HEK293T (cell line): ENCODE data around the gene CYCS.

Experiments
- CTCF ChIA-PET: fragments of 350-600 bp; formaldehyde crosslinking; extraction: SDS; loops from one replicate; lab custom pipeline; 2021; ENCODE audit warnings: antibody characterized with exemption, inconsistent platforms; lab: Yijun Ruan, JAX
- POLR2A ChIA-PET: fragments of 350-600 bp; formaldehyde crosslinking; extraction: SDS; loops from one replicate; lab custom pipeline; 2020; ENCODE audit warnings: antibody characterized with exemption, inconsistent platforms; lab: Yijun Ruan, JAX
- DNase-seq: peaks from one replicate; pipeline ENCODE4 v3.0.0; 2012; ENCODE audit warnings: mixed read lengths; ENCODE audit errors: extremely low spot score
- ARNT ChIP-seq: fragments of 450-650 bp; IDR thresholded peaks from 2 replicates; pipeline ENCODE4 v1.6.1; 2017; ENCODE audit warnings: mild to moderate bottlenecking
- BHLHE40 ChIP-seq: fragments of 450-650 bp; IDR thresholded peaks from 2 replicates; pipeline ENCODE4 v1.6.1; 2016; ENCODE audit warnings: mild to moderate bottlenecking, moderate library complexity, borderline replicate concordance
- CTBP1 ChIP-seq: fragments of 450-650 bp; IDR thresholded peaks from 2 replicates; pipeline ENCODE4 v1.6.1; 2016; ENCODE audit warnings: borderline replicate concordance
- ELF4 ChIP-seq: fragments of 450-650 bp; IDR thresholded peaks from 2 replicates; pipeline ENCODE4 v1.6.1; 2017; ENCODE audit warnings: antibody characterized with exemption
- FOXA1 ChIP-seq: fragments of 450-650 bp; IDR thresholded peaks from 2 replicates; pipeline ENCODE4 v1.6.1; 2016; ENCODE audit warnings: mild to moderate bottlenecking
- FOXK2 ChIP-seq: fragments of 450-650 bp; IDR thresholded peaks from 2 replicates; pipeline ENCODE4 v1.6.1; 2016; ENCODE audit warnings: mild to moderate bottlenecking
- FOXM1 ChIP-seq: fragments of 450-650 bp; IDR thresholded peaks from 2 replicates; pipeline ENCODE4 v1.6.1; 2017; ENCODE audit warnings: mild to moderate bottlenecking, borderline replicate concordance
- HDGF ChIP-seq: fragments of 450-650 bp; IDR thresholded peaks from 2 replicates; pipeline ENCODE4 v1.6.1; 2017; ENCODE audit warnings: antibody characterized with exemption, borderline replicate concordance
- L3MBTL2 ChIP-seq: fragments of 450-650 bp; conservative IDR thresholded peaks from 2 replicates; pipeline ENCODE4 v1.6.1; 2016; ENCODE audit warnings: mild to moderate bottlenecking
- LEF1 ChIP-seq: fragments of 450-650 bp; IDR thresholded peaks from 2 replicates; pipeline ENCODE4 v1.6.1; 2017; ENCODE audit warnings: mild to moderate bottlenecking, borderline replicate concordance
- NFRKB ChIP-seq: fragments of 450-650 bp; IDR thresholded peaks from 2 replicates; pipeline ENCODE4 v1.6.1; 2016; ENCODE audit warnings: mild to moderate bottlenecking, moderate library complexity
- SP1 ChIP-seq: fragments of 450-650 bp; IDR thresholded peaks from 2 replicates; pipeline ENCODE4 v1.6.1; 2017
- SUZ12 ChIP-seq: fragments of 450-650 bp; IDR thresholded peaks from 2 replicates; pipeline ENCODE4 v1.6.1; 2016; ENCODE audit warnings: mild to moderate bottlenecking
- TARDBP ChIP-seq: fragments of 450-650 bp; IDR thresholded peaks from 2 replicates; pipeline ENCODE4 v1.6.1; 2016
- ZNF384 ChIP-seq: fragments of 450-650 bp; IDR thresholded peaks from 2 replicates; pipeline ENCODE4 v1.6.1; 2016
- TF ChIP-seq, protein P1 (sequence below): fragments of 450-650 bp; IDR thresholded peaks from 2 replicates; pipeline ENCODE4 v1.6.1; 2016

CYCS gene

GRCh38 chr7:25139536-25139935, 14.5 kb upstream of the CYCS start:
- ChIA-PET CTCF (no interaction called here), POLR2A (interaction anchor here (2.7 kb wide), 1 partner anchor 14 kb away, joined by 16 read pairs; the partner anchor contains the start of gene CYCS)
- no peak for DNase-seq
- TF ChIP-seq SUZ12 = no peak
- TF ChIP-seq CTBP1 = no peak
- TF ChIP-seq BHLHE40 = no peak
- TF ChIP-seq ELF4 = no peak
- TF ChIP-seq ARNT = no peak

GRCh38 chr7:25134358-25135010, 9.4 kb upstream of the CYCS start:
- CTCF ChIA-PET = no interaction called here
- DNase-seq = no peak
- TF ChIP-seq CTBP1 = no peak
- TF ChIP-seq, protein P1, sequence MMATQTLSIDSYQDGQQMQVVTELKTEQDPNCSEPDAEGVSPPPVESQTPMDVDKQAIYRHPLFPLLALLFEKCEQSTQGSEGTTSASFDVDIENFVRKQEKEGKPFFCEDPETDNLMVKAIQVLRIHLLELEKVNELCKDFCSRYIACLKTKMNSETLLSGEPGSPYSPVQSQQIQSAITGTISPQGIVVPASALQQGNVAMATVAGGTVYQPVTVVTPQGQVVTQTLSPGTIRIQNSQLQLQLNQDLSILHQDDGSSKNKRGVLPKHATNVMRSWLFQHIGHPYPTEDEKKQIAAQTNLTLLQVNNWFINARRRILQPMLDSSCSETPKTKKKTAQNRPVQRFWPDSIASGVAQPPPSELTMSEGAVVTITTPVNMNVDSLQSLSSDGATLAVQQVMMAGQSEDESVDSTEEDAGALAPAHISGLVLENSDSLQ = no peak
- POLR2A ChIA-PET = interaction anchor here (0.6 kb wide), 1 partner anchor 9 kb away, joined by 3 read pairs; no protein-coding TSS in a partner anchor

DNA sequence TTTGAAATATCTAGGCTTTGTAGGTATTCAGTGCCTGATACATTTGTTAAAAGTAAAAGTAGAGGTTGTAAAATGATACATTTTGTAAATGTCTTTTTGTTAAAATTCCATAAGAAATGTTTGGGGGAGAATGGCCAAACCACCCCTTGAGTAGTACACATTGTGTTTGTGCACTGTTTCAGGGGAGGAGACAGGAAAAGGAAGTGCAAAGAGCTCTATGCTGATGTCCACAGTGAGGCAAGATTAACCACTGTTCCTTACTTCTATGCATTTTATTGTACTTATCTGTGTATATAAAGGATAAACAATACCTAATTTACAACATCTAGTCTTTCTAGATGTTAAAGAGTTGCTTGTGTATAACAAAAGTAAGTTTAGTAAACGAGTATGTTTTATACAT, 7.4 kb upstream of the CYCS start:
- ChIA-PET POLR2A (no interaction called here), CTCF (no interaction called here)
- TF ChIP-seq SUZ12 (no peak), LEF1 (no peak), L3MBTL2 (no peak), TARDBP (no peak), CTBP1 (no peak), ELF4 (no peak), BHLHE40 (no peak), ARNT (no peak), HDGF (no peak), FOXM1 (no peak), SP1 (no peak), NFRKB (no peak), FOXA1 (no peak), ZNF384 (no peak), FOXK2 (no peak)
- TF ChIP-seq, protein P1 = no peak
- DNase-seq = no peak

DNA sequence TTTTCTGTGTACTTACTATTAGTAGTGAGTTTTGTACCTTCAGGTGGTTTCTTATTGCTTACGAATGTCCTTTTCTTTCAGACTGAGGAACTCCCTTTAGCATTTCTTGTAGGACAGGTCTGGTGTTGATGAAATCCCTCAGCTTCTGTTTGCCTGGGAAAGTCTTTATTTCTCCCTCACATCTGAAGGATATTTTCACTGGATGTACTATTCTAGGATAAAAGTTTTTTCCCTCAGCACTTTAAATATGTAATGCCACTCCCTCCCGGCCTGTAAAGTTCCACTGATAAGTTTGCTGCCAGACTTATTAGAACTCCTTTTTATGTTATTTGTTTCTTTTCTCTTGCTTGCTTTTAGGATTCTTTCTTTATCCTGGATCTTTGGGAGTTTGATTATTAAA, 1.7 kb upstream of the CYCS start:
- CTCF ChIA-PET = no interaction called here
- no peak for TF ChIP-seq ARNT
- TF ChIP-seq HDGF = no peak
- TF ChIP-seq NFRKB = no peak
- no peak for TF ChIP-seq CTBP1
- TF ChIP-seq, protein P1 = no peak
- TF ChIP-seq FOXM1 = no peak
- TF ChIP-seq LEF1 = no peak
- POLR2A ChIA-PET = no interaction called here
- no peak for DNase-seq

GRCh38 chr7:25124465-25125136, 459 bp downstream of the CYCS start:
- ChIA-PET POLR2A (interaction anchor here (0.7 to 2.3 kb wide), 20 partner anchors 8 to 414 kb away, joined by 3 to 22 read pairs (median 4); partner anchors contain the start of gene OSBPL3), CTCF (interaction anchor here (0.7 to 1.8 kb wide), 4 partner anchors 16 to 313 kb away, joined by 3 to 6 read pairs (median 4); no protein-coding TSS in a partner anchor)
- DNase-seq = no peak
- no peak for TF ChIP-seq SP1
- TF ChIP-seq ZNF384 = no peak
- TF ChIP-seq FOXK2 = no peak
- TF ChIP-seq ARNT = no peak
- TF ChIP-seq ELF4 = no peak
- TF ChIP-seq, protein P1 = no peak
- TF ChIP-seq BHLHE40 = no peak
- TF ChIP-seq TARDBP = no peak
- TF ChIP-seq LEF1 = no peak
- no peak for TF ChIP-seq L3MBTL2
- no peak for TF ChIP-seq FOXM1
- TF ChIP-seq HDGF = no peak
- no peak for TF ChIP-seq NFRKB
- TF ChIP-seq FOXA1 = no peak
- TF ChIP-seq CTBP1 = no peak
- no peak for TF ChIP-seq SUZ12
